CD4-positive, alpha-beta T cell treated with Interleukin-10 for 1 hour (primary cell): ENCODE results near the gene PDZK1IP1.
"Not testable (repeated sequence)": the region's sequence is repeated elsewhere in the genome, so short reads cannot be mapped to it uniquely, and the experiment has no call there.

ENCODE experiments used
- DNase-seq: peaks from one replicate; pipeline ENCODE4 v3.0.0-alpha.2; 2020

Gene PDZK1IP1

GRCh38 chr1:47223174-47223920, 33.5 kb upstream of the PDZK1IP1 start:
- no peak for DNase-seq

DNA sequence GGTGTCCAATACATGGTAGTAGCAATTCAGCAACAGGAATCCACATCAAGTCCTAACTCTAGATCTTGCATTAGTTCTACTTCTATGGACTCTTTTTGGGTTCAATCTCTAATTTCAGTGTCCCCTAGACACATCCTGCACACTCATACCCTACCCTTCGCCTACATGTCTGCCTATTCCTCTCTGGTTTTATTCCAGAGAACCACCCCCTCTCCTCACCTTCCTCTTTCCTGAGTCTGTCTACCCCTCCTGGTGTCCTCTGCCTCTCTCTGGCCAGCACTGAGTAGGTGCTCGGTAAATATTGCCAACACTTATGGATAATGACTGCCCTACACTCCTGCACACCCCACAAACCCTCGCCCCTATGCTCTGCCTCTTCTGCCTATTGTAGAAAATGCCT, 32.6 kb upstream of the PDZK1IP1 start:
- DNase-seq = no peak

DNA sequence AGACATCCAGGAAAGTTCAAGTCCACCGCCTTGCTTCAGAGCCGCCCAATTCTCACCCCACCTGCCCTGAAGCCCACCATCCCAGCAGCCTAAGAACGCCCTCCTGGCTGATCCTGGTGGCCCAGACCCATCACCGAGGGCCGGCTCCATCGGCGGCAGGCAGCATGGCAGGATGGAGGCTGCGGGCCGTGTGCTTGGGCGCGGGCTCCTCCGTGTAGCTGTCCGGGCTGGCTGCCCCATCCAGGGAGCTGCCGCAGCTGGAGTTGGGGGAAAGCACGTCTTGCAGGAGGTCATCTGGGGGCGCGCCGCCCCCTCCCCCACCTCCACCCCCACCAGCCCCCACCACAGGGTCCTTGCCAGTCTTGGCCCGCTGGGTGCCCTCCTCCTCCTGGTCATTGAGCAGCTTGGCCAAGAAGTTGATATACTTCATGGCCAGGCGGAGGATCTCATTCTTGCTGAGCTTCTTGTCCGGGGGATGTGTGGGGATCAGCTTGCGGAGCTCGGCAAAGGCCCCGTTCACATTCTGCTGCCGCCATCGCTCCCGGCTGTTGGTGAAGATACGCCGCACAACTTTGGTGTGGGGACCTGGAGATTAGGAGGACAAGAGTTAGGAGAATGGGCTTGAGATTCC, 29.9 kb upstream of the PDZK1IP1 start:
- no peak for DNase-seq

GRCh38 chr1:47219001-47219400, 29.2 kb upstream of the PDZK1IP1 start:
- no peak for DNase-seq

DNA sequence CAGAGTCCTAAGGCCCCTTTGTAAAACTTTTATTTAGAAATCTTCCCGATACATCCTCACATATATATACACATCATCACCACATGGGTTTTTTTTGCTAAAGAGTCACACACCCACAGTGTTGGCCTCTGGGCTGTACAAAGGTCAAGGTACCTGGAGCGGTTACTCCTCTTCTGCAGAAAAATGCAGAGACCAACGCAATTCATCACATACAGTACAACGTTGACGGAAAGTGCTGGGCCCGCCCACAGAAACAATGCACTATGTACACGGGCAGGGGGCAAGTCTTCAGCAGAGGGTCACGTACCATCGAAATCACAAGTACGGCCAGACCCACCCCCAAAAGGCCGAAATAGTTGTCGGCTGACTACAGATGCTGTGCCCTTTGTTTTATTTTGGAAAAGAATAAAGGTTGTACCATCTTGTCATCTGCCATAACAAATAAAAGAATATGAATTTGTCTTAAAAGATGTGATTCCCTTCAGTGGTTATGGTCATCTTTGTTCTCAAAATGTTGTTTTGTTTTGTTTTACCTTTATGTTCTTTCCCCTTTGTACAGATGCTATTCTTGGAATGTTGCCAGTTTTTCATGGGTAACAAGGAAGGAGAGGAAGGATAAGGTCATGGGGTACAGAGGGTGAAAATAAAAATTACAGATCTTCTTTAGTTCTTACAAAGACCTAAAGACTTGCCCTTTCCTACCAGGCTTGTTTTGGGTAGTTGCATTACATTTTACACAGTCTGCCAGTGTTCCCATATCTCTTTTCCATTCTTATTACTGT, 26.6 kb upstream of the PDZK1IP1 start:
- DNase-seq = no peak

DNA sequence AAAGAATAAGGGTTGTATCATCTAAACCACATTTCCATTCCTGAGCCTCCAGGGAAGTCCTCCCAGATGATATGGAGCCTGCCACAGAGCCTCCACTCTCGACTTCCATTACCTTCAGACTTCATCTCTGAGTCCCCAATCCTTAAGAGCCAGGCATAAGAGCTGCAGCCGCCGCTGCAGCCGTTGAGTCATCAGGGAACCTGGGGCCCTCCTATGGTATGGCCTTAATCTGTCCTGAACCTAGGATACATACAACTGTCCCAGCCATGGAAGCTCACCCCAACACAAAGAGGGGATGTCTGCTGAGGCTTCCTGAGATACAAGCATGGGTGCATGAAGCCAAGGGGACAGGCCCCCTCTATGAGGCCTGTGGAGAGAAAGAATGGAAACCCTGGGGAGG, 25.9 kb upstream of the PDZK1IP1 start:
- DNase-seq = no peak

GRCh38 chr1:47214549-47214948, 24.7 kb upstream of the PDZK1IP1 start:
- no peak for DNase-seq

DNA sequence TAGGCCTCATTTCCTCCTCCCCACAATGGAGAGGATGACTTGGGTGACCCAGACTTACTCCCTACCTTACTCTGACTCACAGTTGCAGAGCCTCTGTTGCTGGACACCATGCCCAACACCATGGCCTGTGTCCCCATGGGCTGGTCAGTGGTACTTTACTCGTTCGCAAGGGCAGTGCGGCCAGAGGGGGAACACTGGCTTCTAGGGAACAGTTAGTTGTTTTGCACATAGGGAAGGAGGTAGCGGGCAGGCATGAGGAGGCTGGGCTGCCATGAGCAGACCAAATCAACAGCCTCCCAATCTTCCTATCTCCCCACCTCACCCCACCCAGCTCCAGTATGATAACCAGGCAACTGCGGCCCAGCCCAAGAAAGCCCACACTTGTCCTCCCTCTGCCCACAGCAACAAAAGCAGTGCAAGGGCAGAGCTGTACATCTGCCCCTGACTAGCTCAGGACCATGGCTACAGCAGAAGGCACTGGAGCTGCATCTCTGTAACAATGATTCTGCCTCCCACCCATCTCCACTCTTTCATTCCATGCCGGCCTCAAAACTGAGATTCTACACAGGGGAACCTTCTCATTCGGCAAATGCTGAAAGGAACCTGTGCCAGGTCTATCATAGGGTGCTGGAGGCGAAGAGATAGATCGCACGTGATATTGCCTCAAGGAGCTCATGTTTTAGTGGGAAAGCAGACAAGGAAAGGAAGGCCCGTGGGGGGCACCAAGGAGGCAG, 23.6 kb upstream of the PDZK1IP1 start:
- no peak for DNase-seq

- DNase-seq = no peak
Measured at GRCh38 chr1:47212636-47213229, 22.9 kb upstream of the PDZK1IP1 start.

GRCh38 chr1:47211796-47212269, 22.0 kb upstream of the PDZK1IP1 start:
- no peak for DNase-seq

DNA sequence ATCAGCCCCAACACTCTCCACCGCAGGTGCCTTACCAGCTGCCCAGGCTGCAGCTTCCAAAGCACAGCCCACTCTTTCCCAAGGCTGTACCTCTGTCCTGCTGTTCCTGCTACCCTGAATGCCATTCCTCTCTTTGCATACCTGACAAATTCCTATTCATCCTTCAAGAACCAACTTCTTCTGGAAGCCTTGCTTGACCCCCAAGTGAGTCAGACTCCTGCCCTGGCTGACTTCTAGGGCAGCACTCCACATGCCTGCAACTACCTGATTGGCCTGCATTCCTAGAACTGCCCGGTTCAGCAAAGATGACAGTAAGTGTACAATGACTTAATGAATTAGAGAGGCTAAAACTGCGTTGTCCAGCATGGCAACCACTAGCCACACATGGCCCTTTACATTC, 20.8 kb upstream of the PDZK1IP1 start:
- no peak for DNase-seq

- no peak for DNase-seq
Measured at GRCh38 chr1:47209725-47210325, 20.0 kb upstream of the PDZK1IP1 start.

- no peak for DNase-seq
Measured at GRCh38 chr1:47209091-47209490, 19.3 kb upstream of the PDZK1IP1 start.

DNA sequence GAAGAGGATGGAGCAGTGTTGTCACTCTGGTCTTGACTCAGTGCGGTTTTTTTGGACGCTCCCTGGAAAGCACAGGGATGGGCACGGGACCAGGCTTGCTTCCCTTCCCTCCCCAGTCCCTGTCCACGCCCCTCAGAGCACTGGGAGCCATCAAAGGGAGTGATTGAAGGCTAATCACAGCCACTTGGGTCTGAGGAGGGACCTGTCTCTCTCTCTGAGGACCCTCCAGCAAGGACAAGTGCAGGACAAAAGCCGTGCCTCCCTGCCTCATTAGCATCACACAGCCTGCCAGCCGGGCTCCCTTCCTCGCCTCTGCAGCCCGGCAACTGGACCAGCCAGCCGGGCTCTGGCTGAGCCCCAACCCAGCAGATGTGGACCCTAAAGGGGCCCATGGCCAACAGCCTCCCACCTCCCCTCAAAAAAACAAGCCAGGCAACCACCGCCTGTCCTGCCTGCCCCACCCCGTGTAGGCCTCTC, 18.6 kb upstream of the PDZK1IP1 start:
- DNase-seq = no peak

DNA sequence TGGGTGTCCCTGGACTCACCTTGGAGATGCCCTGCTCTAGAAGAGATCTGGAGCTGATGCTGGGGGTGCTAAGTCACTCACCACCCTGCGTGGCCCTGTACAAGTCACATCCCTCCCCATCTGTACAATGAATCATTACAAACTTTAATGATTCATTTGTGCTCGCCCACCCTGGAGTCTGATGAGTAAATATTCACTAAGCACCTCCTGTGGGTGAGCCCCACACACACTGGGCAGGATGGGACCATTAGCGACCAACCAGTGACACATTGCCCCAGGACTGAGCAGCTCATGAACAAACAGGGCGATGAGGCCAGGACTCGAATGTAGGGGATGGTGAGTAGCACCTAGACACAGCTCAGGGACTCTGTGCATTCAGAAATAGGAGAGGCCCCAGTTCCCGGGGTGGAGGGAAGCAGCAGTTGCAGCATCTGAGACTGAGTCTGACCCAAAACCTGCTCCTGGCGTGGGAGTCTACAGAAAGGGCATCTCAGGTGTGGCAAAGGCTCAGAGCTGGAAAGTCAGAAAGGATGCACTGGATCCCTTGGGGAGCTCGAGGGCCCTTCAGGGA, 18.1 kb upstream of the PDZK1IP1 start:
- no peak for DNase-seq

GRCh38 chr1:47205918-47206317, 16.1 kb upstream of the PDZK1IP1 start:
- no peak for DNase-seq

DNA sequence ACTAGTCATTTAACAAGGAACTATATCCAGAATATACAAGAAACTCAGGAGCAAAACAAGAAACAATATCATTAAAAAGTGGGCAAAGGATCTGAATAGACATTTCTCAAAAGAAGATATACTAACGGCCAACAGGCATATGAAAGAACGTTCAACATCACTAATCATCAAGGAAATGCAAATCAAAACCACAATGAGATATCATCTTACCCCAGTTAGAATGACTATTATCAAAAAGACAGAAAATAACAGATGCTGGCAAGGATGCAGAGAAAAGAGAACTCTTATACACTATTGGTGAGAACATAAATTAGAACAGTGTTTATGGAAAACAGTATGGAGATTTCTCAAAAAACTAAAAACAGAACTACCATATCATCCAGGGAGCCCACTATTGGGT, 13.7 kb upstream of the PDZK1IP1 start:
- not testable (repeated sequence) for DNase-seq

DNA sequence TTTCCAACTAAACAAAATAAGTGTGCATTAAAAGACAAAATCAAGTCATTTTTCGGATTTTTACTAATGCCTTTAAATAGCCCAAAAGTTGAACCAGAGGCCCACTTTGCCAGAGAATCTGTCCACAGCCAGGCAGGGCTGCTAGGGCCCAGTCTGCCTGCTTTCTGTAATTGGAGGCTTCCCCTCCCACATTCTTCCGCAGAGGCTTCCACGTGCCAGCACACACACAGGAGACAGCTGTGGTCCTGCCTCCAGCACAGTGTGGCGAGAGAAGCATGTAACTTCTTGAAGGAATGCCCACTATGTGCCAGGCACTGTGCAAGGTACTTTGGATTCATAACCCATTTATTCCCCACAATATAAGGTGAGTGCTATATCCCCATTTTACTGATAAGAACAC, 11.3 kb upstream of the PDZK1IP1 start:
- no peak for DNase-seq

DNA sequence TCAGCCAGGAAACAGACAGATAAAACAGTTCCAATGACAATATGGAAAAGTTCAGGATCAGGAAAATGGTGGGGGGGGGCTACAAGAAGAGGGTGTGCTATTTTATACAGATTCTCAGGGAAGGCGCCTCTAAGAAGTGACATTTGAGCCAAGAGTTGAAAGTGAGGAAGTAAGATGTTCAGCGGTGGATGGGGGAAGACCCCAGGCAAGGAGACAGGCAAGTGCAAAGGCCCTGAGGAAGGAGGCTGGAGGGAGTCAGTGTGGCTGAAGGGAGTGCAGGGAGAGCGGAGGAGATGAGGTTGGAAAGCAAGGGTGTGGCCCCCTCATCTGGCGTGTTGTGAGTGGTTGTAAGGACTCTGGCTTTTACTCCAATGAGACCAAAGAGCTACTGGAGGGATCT, 8.4 kb upstream of the PDZK1IP1 start:
- DNase-seq = no peak

DNA sequence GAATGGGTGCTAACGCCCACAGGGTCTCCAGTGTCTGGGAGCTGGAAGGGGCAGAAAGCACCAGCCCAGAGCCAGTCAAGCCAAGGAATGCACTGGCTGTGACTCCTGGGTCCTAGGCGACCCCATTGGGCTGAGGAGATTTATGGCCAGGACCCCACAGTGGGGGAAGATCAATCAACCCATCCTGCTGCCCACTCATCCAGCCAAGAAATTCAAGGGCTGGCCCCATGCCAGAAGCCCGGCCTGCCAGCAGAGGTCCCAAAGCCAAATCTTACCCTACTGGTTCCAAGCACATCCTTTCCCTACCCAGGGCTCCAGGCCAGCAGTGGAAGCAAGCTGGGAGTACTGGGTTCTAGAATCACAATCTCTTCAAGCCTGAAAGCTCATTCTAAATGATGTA, 6.8 kb upstream of the PDZK1IP1 start:
- DNase-seq = no peak

- not testable (repeated sequence) for DNase-seq
Measured at GRCh38 chr1:47195981-47196380, 6.1 kb upstream of the PDZK1IP1 start.

- no peak for DNase-seq
Measured at GRCh38 chr1:47194311-47194710, 4.5 kb upstream of the PDZK1IP1 start.
